ENCODE measurements around the gene HEMK1. TPM values are rescaled to one million over a fixed set of nuclear protein-coding genes. Genes with fewer than 3 reads are reported as not detected.

HEMK1 gene
- total and polyA plus RNA-seq, 3 experiments from 2014 or later, result 27.4 to 55.0 (median 51.8) TPM

DNA sequence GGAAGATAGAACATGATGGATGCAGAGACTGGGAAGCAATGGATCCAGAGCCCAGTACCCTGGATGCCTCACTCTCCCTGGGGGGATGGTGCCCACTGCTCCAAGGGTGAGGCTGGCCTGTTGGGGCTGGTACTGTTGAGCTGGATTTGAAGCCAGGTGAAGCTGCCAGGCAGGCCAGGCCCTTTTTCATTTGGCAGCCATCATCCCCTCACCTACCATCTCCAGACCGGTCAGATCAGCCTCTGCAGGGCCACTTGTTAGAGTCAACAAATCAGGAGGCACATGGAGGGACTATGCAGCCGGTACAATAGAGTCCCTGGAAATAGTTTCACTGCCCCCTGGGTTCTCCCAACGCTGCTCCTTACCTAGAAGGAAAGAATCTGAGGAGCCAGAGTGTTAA, 53.6 kb downstream of the HEMK1 start:
- ChIA-PET CTCF (interaction anchor here (1.4 to 16.9 kb wide), 6 partner anchors 7 to 81 kb away, joined by 3 to 277 read pairs (median 7); partner anchors contain the start of gene HEMK1), POLR2A (no interaction called here)
- no peaks in the 10 kb centered on the region for H3K9me3 ChIP-seq (ENCODE audit: low read length)
- H3K4me3 Mint-ChIP-seq, result peak overlapping the region in 3 of 7 donors; percentile 24 to 36 (median 28)
- DNase-seq, result no peak
- H3K27ac ChIP-seq (ENCODE audit: low read depth, low read length), result no peak overlapping the region
- no peaks in the 10 kb centered on the region for H3K27me3 Mint-ChIP-seq
- H3K4me3 ChIP-seq (ENCODE audit: low read length), result no peak overlapping the region
- peak overlapping the region; percentile 73 to 96 (median 86) for H3K27ac Mint-ChIP-seq
- peaks cover 5% of the 10 kb centered on the region for H3K36me3 ChIP-seq (ENCODE audit: insufficient read depth, low read length)
- H3K27me3 ChIP-seq (ENCODE audit: insufficient read depth, low read length, poor library complexity, severe bottlenecking), result no peaks in the 10 kb centered on the region
- no peaks in the 10 kb centered on the region for H3K9me3 Mint-ChIP-seq
- peaks cover 76 to 95% (median 85%) of the 10 kb centered on the region in 3 donors for H3K4me1 Mint-ChIP-seq
- H3K36me3 Mint-ChIP-seq, result peaks cover 0 to 31% (median 1%) of the 10 kb centered on the region in 3 donors
- peaks cover 90% of the 10 kb centered on the region for H3K4me1 ChIP-seq (ENCODE audit: insufficient read depth, low read length)

- H3K9me3 ChIP-seq (ENCODE audit: low read length), result no peaks in the 10 kb centered on the region
- POLR2A ChIA-PET, result no interaction called here
- peak in 2 of 5 donors; percentile 37 to 52 for DNase-seq
- Mint-ChIP-seq H3K36me3 (peaks cover 0 to 38% (median 1%) of the 10 kb centered on the region in 3 donors), H3K27ac (peak overlapping the region; percentile 81 to 96 (median 91)), H3K9me3 (no peaks in the 10 kb centered on the region), H3K4me3 (peak overlapping the region; percentile 61 to 85 (median 76)), H3K4me1 (peaks cover 72 to 95% (median 82%) of the 10 kb centered on the region in 3 donors), H3K27me3 (no peaks in the 10 kb centered on the region)
- H3K27me3 ChIP-seq (ENCODE audit: insufficient read depth, low read length, poor library complexity, severe bottlenecking), result no peaks in the 10 kb centered on the region
- H3K4me3 ChIP-seq (ENCODE audit: low read length), result peak overlapping the region; percentile 22
- CTCF ChIA-PET, result interaction anchor here (0.8 to 16.9 kb wide), 7 partner anchors 8 to 57 kb away, joined by 3 to 277 read pairs (median 7); partner anchors contain the start of genes C3orf18 and HEMK1
- H3K4me1 ChIP-seq (ENCODE audit: insufficient read depth, low read length), result peaks cover 88% of the 10 kb centered on the region
- no peak overlapping the region for H3K27ac ChIP-seq (ENCODE audit: low read depth, low read length)
- H3K36me3 ChIP-seq (ENCODE audit: insufficient read depth, low read length), result peaks cover 5% of the 10 kb centered on the region
These were observed 54.6 kb downstream of the HEMK1 start for GRCh38 chr3:50623840-50624474.

DNA sequence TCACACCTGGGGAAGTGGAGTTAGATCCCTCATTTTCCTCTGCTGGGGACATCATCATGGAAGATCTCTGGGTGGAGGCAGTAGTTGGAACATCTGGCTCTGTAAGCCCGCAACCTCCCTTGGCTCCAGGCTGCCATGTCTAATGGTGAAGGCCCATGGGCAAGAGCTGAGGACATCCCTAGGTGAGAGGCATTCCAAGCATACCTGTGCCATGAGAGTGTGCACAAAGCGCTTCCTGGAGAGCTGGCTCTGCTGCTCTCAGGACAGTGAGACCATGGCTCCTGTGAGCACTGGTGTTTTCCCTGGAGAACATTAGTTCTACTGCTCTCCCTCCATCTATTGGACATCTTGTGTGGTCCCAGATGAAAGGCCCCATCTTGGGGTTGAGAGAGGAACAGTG, 55.3 kb downstream of the HEMK1 start:
- Histone ChIP-seq H3K4me1 (ENCODE audit: insufficient read depth, low read length) (peaks cover 88% of the 10 kb centered on the region), H3K27ac (ENCODE audit: low read depth, low read length) (no peak overlapping the region), H3K9me3 (ENCODE audit: low read length) (no peaks in the 10 kb centered on the region), H3K36me3 (ENCODE audit: insufficient read depth, low read length) (peaks cover 5% of the 10 kb centered on the region), H3K27me3 (ENCODE audit: insufficient read depth, low read length, poor library complexity, severe bottlenecking) (no peaks in the 10 kb centered on the region), H3K4me3 (ENCODE audit: low read length) (peak overlapping the region; percentile 22)
- no peaks in the 10 kb centered on the region for H3K27me3 Mint-ChIP-seq
- DNase-seq, result no peak
- POLR2A ChIA-PET, result no interaction called here
- peak overlapping the region; percentile 61 to 85 (median 76) for H3K4me3 Mint-ChIP-seq
- CTCF ChIA-PET, result interaction anchor here (0.8 to 16.9 kb wide), 5 partner anchors 9 to 57 kb away, joined by 3 to 277 read pairs (median 7); partner anchors contain the start of genes C3orf18 and HEMK1
- H3K4me1 Mint-ChIP-seq, result peaks cover 70 to 95% (median 80%) of the 10 kb centered on the region in 3 donors
- H3K27ac Mint-ChIP-seq, result peak overlapping the region; percentile 81 to 96 (median 91)
- H3K36me3 Mint-ChIP-seq, result peaks cover 0 to 39% (median 1%) of the 10 kb centered on the region in 3 donors
- no peaks in the 10 kb centered on the region for H3K9me3 Mint-ChIP-seq

DNA sequence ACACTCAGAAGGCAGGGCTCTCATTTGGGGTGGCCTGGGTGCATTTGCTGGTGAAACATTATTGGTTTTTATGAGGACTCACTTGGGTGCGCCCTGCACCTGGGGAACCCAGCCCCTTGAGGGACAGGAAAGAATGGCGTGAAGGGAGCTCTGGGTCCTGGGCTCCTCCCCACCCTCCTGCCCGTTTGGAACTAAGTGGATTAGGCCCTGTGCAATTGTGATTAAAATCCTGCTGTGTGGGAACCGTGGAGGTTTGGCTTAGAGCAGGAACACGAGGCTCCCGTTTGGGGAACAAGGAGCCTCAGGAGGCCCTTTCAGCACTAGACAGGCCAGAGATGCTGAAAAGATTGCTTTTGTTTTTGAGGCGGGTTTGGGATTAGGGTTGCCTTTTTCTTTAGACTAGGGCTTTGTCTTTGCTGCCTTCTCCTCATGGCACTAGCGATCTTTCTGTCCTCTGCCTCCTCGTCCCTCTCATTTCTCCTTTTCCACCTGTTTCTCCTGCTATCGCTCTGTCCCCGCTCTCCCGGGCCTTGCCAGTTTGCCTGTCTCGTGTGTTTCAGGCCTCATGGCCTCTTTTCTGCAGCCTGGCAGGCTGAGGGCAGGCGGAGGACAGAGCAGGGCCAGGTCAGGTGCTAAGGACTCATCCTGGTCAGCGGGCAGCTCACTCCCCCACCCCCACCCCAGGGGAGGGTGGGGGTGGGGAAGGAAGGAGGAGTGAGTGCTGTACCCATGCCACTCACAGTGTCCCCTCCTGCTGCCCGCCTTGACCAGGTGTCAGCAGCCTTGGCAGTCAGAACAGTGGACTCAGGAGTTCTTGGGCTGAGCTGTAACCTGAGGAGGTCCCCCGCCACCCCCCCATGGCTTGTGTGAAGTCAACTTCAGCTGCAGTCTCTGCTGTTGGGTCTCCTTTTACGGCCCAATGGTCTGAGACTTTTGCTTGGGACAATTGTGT, 56.2 kb downstream of the HEMK1 start:
- Histone ChIP-seq H3K4me1 (ENCODE audit: insufficient read depth, low read length) (peaks cover 88% of the 10 kb centered on the region), H3K36me3 (ENCODE audit: insufficient read depth, low read length) (peaks cover 5% of the 10 kb centered on the region), H3K9me3 (ENCODE audit: low read length) (no peaks in the 10 kb centered on the region), H3K4me3 (ENCODE audit: low read length) (no peak overlapping the region), H3K27ac (ENCODE audit: low read depth, low read length) (no peak overlapping the region), H3K27me3 (ENCODE audit: insufficient read depth, low read length, poor library complexity, severe bottlenecking) (no peaks in the 10 kb centered on the region)
- H3K36me3 Mint-ChIP-seq, result peaks cover 0 to 40% (median 0%) of the 10 kb centered on the region in 3 donors
- ChIA-PET CTCF (interaction anchor here (0.6 to 16.9 kb wide), 5 partner anchors 10 to 49 kb away, joined by 3 to 277 read pairs (median 3); partner anchors contain the start of gene DOCK3), POLR2A (no interaction called here)
- H3K4me3 Mint-ChIP-seq, result peak overlapping the region in 3 of 7 donors; percentile 6 to 49 (median 9)
- H3K9me3 Mint-ChIP-seq, result no peaks in the 10 kb centered on the region
- DNase-seq, result no peak
- peaks cover 68 to 95% (median 80%) of the 10 kb centered on the region in 3 donors for H3K4me1 Mint-ChIP-seq
- peak overlapping the region; percentile 32 to 91 (median 66) for H3K27ac Mint-ChIP-seq
- no peaks in the 10 kb centered on the region for H3K27me3 Mint-ChIP-seq

- Histone ChIP-seq H3K9me3 (ENCODE audit: low read length) (no peaks in the 10 kb centered on the region), H3K27me3 (ENCODE audit: insufficient read depth, low read length, poor library complexity, severe bottlenecking) (no peaks in the 10 kb centered on the region), H3K36me3 (ENCODE audit: insufficient read depth, low read length) (peaks cover 8% of the 10 kb centered on the region), H3K27ac (ENCODE audit: low read depth, low read length) (no peak overlapping the region), H3K4me3 (ENCODE audit: low read length) (no peak overlapping the region), H3K4me1 (ENCODE audit: insufficient read depth, low read length) (peaks cover 91% of the 10 kb centered on the region)
- no peak overlapping the region for H3K4me3 Mint-ChIP-seq
- no peaks in the 10 kb centered on the region for H3K27me3 Mint-ChIP-seq
- H3K36me3 Mint-ChIP-seq, result peaks cover 0 to 38% (median 0%) of the 10 kb centered on the region in 3 donors
- H3K27ac Mint-ChIP-seq, result peak overlapping the region in 2 of 8 donors; percentile 56 to 63
- POLR2A ChIA-PET, result no interaction called here
- no peaks in the 10 kb centered on the region for H3K9me3 Mint-ChIP-seq
- peaks cover 71 to 97% (median 82%) of the 10 kb centered on the region in 3 donors for H3K4me1 Mint-ChIP-seq
- CTCF ChIA-PET, result interaction anchor here (0.6 to 16.9 kb wide), 5 partner anchors 10 to 49 kb away, joined by 3 to 277 read pairs (median 4); partner anchors contain the start of gene DOCK3
- no peak for DNase-seq
These were observed 57.1 kb downstream of the HEMK1 start for GRCh38 chr3:50626401-50626800.

DNA sequence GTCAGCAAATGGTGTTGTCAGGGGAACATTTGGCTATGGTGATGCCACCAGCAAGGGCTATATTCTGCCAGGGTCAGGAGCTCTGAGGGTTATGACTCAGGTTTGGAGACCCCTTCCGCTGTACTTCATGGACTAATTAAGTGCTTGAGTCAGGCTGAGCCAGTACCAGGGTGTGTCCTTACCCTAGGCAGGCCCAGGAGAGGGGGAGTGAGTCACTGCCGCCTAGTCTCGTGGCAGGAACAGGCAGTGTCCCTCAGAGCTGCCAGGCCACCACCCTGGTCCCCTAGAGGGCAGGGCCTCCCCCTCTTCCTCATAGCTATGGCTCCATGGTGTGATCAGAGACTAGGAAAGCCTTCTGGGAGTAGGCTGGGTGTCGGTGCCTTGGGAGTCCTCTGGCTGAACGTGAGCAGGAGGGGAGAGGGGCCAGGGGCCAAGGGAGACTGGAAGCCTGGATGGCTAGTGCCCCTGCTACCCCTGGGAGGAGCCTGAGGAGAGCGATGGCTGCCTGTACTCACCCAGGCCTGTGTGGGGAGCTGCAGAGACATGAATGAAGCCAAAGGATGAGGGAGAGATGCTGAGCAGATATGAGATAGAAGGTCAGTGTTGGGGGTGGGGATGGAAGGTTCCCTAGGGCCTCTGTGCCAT, 58.2 kb downstream of the HEMK1 start:
- no peaks in the 10 kb centered on the region for H3K27me3 Mint-ChIP-seq
- Histone ChIP-seq H3K4me1 (ENCODE audit: insufficient read depth, low read length) (peaks cover 94% of the 10 kb centered on the region), H3K4me3 (ENCODE audit: low read length) (no peak overlapping the region), H3K27me3 (ENCODE audit: insufficient read depth, low read length, poor library complexity, severe bottlenecking) (no peaks in the 10 kb centered on the region), H3K27ac (ENCODE audit: low read depth, low read length) (no peak overlapping the region), H3K9me3 (ENCODE audit: low read length) (no peaks in the 10 kb centered on the region), H3K36me3 (ENCODE audit: insufficient read depth, low read length) (peaks cover 6% of the 10 kb centered on the region)
- H3K27ac Mint-ChIP-seq, result peak overlapping the region; percentile 22 to 86 (median 72)
- no peaks in the 10 kb centered on the region for H3K9me3 Mint-ChIP-seq
- H3K4me1 Mint-ChIP-seq, result peaks cover 78 to 98% (median 85%) of the 10 kb centered on the region in 3 donors
- no peak for DNase-seq
- H3K36me3 Mint-ChIP-seq, result peaks cover 0 to 36% (median 0%) of the 10 kb centered on the region in 3 donors
- CTCF ChIA-PET, result interaction anchor here (1.2 to 16.9 kb wide), 4 partner anchors 14 to 744 kb away, joined by 3 to 277 read pairs (median 4); no protein-coding TSS in a partner anchor
- H3K4me3 Mint-ChIP-seq, result peak overlapping the region in 2 of 7 donors; percentile 8 to 12
- POLR2A ChIA-PET, result no interaction called here

DNA sequence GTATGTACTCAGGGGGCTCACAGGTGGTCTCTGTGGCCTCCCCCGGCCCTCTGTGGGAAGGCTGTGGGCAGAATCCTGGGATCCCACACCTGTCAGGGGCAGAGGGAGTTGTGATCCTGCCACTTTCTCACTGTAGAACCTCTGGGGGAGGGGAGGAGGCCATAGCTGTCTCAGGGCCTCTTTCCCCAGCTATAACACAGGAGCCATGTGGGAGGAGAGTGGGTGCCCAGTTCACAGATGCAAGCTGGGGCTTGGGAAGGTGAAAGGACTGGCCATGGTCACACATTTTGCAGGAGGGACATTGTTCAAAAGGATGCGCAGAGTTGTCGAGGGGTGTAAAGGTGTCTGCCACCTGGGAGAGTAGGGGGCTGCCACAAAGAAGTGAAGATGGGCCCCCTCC, 59.3 kb downstream of the HEMK1 start:
- Histone ChIP-seq H3K36me3 (ENCODE audit: insufficient read depth, low read length) (peaks cover 6% of the 10 kb centered on the region), H3K27me3 (ENCODE audit: insufficient read depth, low read length, poor library complexity, severe bottlenecking) (no peaks in the 10 kb centered on the region), H3K27ac (ENCODE audit: low read depth, low read length) (no peak overlapping the region), H3K4me3 (ENCODE audit: low read length) (no peak overlapping the region), H3K9me3 (ENCODE audit: low read length) (no peaks in the 10 kb centered on the region), H3K4me1 (ENCODE audit: insufficient read depth, low read length) (peaks cover 93% of the 10 kb centered on the region)
- Mint-ChIP-seq H3K27me3 (no peaks in the 10 kb centered on the region), H3K4me1 (peaks cover 80 to 98% (median 85%) of the 10 kb centered on the region in 3 donors), H3K27ac (peak overlapping the region in 6 of 8 donors; percentile 45 to 90 (median 74)), H3K36me3 (peaks cover 0 to 33% (median 0%) of the 10 kb centered on the region in 3 donors), H3K4me3 (peak overlapping the region in 2 of 7 donors; percentile 56 to 60), H3K9me3 (no peaks in the 10 kb centered on the region)
- no peak for DNase-seq
- CTCF ChIA-PET, result interaction anchor here (1.1 to 1.7 kb wide), 3 partner anchors 8 to 15 kb away, joined by 3 to 5 read pairs (median 4); no protein-coding TSS in a partner anchor
- POLR2A ChIA-PET, result interaction anchor here (0.6 kb wide), 1 partner anchor 10 kb away, joined by 4 read pairs; no protein-coding TSS in a partner anchor

Data from CD8-positive, alpha-beta memory T cell (primary cell).